ENCODE measurements around the gene ARCN1. TPM values are rescaled to one million over a fixed set of nuclear protein-coding genes. Genes with fewer than 3 reads are reported as not detected.
A peak's percentile ranks its signal among the peaks of the same experiment; 100 is the strongest.
"Not testable (repeated sequence)": the region's sequence is repeated elsewhere in the genome, so short reads cannot be mapped to it uniquely, and the experiment has no call there.

The ARCN1 gene
- total RNA-seq, 2 donors from 2014 or later, result 134 to 180 TPM

DNA sequence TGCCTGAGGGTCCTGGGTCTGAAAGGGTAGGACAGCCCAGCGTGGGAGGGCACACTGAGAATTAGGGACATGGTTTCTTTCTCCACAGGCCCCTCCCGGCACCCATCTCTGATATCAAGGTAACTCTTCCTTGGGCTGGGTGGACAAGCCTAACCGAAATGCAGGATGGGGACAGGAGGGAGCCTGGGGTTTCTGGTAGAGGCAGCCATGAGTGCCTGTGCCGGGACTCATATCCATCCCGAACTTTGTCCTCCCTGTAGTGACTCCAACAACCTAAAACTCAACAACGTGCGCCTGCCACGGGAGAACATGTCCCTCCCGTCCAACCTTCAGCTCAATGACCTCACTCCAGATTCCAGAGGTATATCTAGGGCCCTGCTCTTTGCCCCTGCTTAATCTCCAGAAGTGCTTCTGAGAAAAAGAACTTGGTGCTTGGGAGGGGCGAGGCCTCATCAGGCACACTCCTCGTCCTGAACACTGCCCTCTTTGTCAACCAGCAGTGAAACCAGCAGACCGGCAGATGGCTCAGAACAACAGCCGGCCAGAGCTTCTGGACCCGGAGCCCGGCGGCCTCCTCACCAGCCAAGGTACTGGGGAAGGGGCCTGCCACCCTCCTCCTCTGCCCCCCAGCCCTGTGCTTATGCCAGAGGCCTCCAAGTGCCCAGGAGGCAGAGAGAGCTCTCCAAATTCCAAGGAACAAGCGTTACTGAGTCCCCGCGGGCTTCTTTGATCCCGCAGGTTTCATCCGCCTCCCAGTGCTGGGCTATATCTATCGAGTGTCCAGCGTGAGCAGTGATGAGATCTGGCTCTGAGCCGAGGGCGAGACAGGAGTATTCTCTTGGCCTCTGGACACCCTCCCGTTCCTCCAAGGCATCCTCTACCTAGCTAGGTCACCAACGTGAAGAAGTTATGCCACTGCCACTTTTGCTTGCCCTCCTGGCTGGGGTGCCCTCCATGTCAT is 38.2 kb upstream of the ARCN1 start:
- ATAC-seq, result no peak
- peak overlapping the region in 1 of 2 donors; percentile 44 for H3K27ac Mint-ChIP-seq
- no peak for DNase-seq (ENCODE audit: low spot score in 2 of 2)
- H3K36me3 Mint-ChIP-seq, result peaks cover 0 to 7% of the 10 kb centered on the region in 2 donors
- no peaks in the 10 kb centered on the region for H3K9me3 Mint-ChIP-seq

DNA sequence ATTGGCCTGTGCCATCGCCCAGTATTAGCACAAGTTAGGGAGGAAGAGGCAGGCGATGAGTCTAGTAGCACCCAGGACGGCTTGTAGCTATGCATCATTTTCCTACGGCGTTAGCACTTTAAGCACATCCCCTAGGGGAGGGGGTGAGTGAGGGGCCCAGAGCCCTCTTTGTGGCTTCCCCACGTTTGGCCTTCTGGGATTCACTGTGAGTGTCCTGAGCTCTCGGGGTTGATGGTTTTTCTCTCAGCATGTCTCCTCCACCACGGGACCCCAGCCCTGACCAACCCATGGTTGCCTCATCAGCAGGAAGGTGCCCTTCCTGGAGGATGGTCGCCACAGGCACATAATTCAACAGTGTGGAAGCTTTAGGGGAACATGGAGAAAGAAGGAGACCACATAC is 36.9 kb upstream of the ARCN1 start:
- no peak for ATAC-seq
- no peak for DNase-seq (ENCODE audit: low spot score in 2 of 2)
- Mint-ChIP-seq H3K27ac (peak overlapping the region in 1 of 2 donors; percentile 19), H3K36me3 (no peaks in the 10 kb centered on the region), H3K9me3 (no peaks in the 10 kb centered on the region)

DNA sequence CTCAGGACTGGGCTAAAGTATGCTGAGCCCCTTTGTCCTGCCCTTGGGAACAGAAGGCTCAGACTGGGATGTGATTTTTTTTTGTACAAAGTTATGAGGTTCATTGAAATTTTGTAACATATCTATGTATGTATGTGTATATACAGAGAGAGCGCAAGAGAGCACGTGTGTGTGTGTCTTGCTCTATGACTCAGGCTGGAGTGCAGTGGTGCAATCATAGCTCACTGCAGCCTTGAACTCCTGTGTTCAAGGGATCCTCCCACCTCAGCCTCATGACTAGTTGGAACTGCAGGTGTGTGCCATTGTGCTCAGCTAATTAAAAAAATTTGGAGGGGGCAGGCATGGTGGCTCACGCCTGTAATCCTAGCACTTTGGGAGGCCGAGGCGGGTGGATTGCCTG is 35.5 kb upstream of the ARCN1 start:
- H3K9me3 Mint-ChIP-seq, result no peaks in the 10 kb centered on the region
- no peak for DNase-seq (ENCODE audit: low spot score in 2 of 2)
- H3K36me3 Mint-ChIP-seq, result no peaks in the 10 kb centered on the region
- no peak for ATAC-seq
- H3K27ac Mint-ChIP-seq, result no peak overlapping the region

DNA sequence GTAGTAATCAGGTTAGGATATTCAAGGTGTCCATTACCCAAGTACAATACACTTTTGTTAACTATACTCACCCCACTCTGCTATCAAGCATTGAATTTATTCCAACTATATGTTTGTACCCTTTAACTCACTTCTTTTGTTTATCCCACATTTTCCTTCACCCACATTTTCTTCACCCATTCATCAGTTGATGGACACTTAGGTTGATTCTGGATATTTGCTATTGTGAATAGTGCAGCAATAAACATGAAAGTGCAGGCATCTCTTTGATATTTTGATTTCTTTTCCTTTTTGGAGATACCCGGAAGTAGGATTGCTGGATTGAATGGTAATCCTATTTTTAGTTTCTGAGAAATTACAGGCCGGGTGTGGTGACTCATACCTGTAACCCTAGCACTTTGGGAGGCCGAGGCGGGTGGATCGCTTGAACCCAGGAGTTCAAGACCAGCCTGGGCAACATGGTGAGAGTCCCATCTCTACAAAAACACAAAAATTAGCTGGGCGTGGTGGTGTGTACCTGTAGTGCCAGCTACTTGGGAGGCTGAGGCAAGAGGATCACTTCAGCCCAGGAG is 34.7 kb upstream of the ARCN1 start:
- no peak for DNase-seq (ENCODE audit: low spot score in 2 of 2)
- no peak overlapping the region for H3K27ac Mint-ChIP-seq
- H3K9me3 Mint-ChIP-seq, result no peaks in the 10 kb centered on the region

DNA sequence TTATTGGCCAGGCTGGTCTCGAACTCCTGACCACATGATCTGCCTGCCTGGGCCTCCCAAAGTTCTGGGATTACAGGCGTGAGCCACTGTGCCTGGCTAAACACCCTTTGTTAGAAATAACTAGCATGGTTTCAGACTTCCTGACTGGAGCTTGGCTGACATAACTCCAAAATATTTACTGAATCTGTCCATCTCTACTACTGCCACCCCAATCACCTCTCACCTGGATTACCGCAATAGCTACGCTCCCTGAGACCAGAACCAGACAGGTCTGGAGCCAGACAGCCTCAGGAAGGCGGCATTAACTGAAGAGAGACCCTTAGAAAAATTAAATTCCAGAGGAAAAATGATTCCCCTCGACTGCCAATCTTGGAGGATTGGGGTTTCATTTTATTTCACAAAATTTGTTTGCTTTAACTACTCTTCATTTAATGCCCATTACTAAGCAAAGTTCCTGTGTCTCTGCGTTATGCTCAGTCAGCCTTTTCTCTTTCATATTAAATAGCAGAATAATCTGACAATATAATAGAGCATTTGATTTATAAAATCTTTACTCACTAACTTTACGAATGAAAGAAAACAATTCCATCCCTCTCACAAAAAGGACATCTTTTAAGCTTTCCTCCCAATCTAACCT is 28.1 kb upstream of the ARCN1 start:
- Mint-ChIP-seq H3K36me3 (no peaks in the 10 kb centered on the region), H3K9me3 (no peaks in the 10 kb centered on the region), H3K27ac (no peak overlapping the region)
- DNase-seq (ENCODE audit: low spot score in 2 of 2) (no peak), ATAC-seq (no peak)

More for the DNA sequence above, 34.7 kb upstream of the ARCN1 start:
- no peaks in the 10 kb centered on the region for H3K36me3 Mint-ChIP-seq
- ATAC-seq, result no peak

DNA sequence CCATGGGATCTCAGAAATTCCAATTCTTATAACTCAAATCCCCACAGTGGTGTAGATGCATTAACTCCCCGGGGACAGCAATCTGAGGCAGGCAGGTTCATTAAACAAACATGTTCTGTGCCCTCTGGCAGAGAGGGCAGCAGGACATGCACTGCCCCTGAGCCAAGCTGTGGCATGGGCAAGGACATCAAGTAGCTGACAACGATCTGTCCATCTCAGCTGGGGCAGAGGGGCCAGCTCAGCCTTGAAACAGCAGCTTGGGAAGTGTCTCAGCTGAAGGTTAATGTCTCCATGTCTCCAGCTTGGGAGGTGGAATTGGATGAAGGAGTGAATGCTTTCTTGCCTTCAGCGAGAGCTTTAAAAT is 27.6 kb upstream of the ARCN1 start:
- DNase-seq (ENCODE audit: low spot score in 2 of 2) (no peak), ATAC-seq (no peak)
- no peaks in the 10 kb centered on the region for H3K9me3 Mint-ChIP-seq
- H3K36me3 Mint-ChIP-seq, result no peaks in the 10 kb centered on the region
- peak overlapping the region in 1 of 2 donors; percentile 56 for H3K27ac Mint-ChIP-seq

DNA sequence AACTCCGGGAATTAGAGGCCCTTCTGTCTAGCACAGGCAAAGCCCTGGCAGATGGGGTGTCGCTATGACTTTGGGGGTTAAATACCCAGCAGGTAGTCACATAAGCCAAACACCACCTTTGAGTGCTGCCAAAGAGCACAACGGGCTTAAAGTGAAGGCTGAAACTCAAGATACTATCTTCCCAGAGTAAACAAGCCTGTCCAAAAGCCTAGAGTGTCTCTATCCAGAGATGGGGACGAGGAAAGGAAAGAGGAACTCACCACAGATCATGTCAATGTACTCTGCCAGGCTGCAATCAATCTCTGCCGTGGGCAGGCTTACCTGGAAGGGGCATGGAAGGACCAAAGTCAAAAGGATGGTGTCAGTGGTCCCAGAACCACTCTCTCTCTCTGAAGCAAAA is 26.7 kb upstream of the ARCN1 start:
- H3K27ac Mint-ChIP-seq, result peak overlapping the region in 1 of 2 donors; percentile 1
- ATAC-seq (no peak), DNase-seq (ENCODE audit: low spot score in 2 of 2) (no peak)
- no peaks in the 10 kb centered on the region for H3K9me3 Mint-ChIP-seq
- no peaks in the 10 kb centered on the region for H3K36me3 Mint-ChIP-seq

DNA sequence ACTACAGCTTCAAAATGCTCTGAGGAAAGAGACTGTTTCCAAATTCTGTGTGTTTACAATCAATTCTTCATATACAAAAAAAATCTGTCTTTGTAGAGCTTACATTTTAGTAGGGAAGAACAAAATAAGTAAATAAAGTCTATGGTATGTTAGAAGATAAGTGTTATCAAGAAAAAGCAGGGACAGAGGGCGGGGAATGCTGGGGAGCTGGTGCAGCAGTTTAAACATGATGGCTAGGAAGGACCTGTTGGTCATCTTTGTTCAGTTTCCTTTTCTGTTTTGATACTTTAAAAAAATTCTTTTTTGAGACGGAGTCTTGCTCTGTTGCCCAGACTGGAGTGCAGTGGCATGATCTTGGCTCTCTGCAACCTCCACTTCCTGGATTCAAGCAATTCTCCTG is 25.1 kb upstream of the ARCN1 start:
- H3K36me3 Mint-ChIP-seq, result no peaks in the 10 kb centered on the region
- DNase-seq (ENCODE audit: low spot score in 2 of 2) (no peak), ATAC-seq (no peak)
- peak overlapping the region in 1 of 2 donors; percentile 9 for H3K27ac Mint-ChIP-seq
- H3K9me3 Mint-ChIP-seq, result no peaks in the 10 kb centered on the region

DNA sequence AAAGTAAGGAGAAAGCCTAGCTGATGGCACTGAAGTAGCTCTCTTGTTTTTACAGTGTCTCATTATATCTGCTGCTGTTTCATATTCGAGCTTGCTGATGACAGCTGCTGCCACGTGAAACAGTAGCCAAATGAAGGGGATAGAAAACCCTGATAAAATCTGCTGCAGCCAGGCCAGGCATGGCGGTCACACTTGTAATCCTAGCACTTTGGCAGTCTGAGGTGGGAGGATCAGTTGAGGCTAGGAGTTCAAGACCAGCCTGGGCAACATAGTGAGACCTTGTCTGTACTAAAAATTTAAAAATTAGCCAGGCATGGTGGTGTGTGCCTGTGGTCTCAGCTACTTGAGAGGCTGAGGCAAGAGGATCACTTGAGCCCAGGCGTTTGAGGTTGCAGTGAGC is 19.9 kb upstream of the ARCN1 start:
- H3K27ac Mint-ChIP-seq, result peak overlapping the region in 1 of 2 donors; percentile 50
- peaks cover 0 to 6% of the 10 kb centered on the region in 2 donors for H3K36me3 Mint-ChIP-seq
- H3K9me3 Mint-ChIP-seq, result no peaks in the 10 kb centered on the region
- DNase-seq (ENCODE audit: low spot score in 2 of 2) (no peak), ATAC-seq (no peak)

DNA sequence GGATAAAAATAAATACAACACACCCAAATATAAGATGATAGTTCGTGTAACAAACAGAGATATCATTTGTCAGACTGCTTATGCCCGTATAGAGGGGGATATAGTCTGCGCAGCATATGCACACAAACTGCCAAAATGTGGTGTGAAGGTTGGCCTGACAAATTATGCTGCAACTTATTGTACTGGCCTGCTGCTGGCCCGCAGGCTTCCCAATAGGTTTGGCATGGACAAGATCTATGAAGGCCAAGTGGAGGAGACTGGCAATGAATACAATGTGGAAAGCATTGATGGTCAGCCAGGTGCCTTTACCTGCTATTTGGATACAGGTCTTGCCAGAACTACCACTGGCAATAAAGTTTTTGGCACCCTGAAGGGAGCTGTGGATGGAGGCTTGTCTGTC is 11.4 kb upstream of the ARCN1 start:
- no peak for DNase-seq (ENCODE audit: low spot score in 2 of 2)
- Mint-ChIP-seq H3K36me3 (peaks cover 0 to 6% of the 10 kb centered on the region in 2 donors), H3K27ac (no peak overlapping the region), H3K9me3 (no peaks in the 10 kb centered on the region)
- ATAC-seq, result no peak

DNA sequence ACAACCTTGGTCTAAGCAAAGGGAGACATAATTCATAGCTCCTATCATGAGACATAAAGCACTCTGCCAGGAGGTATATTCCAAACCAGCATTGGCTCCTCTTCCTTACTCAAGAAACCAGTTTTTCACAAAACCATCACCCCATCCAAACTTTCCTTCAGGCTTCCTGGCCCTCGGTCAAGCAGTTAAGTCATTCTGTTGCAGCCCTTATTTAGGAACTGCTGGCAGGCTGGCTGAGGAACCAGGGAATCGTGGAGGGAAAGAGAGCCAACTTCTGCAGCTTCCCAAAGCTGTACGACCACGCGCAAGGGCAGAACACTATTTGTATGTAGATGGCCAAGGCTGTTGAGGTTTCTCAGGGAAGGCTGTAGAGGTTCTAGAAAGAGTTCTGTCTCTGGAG is 7.2 kb upstream of the ARCN1 start:
- Mint-ChIP-seq H3K36me3 (no peaks in the 10 kb centered on the region), H3K27ac (peak overlapping the region in 1 of 2 donors; percentile 93), H3K9me3 (no peaks in the 10 kb centered on the region)
- no peak for ATAC-seq
- DNase-seq (ENCODE audit: low spot score in 2 of 2), result no peak

DNA sequence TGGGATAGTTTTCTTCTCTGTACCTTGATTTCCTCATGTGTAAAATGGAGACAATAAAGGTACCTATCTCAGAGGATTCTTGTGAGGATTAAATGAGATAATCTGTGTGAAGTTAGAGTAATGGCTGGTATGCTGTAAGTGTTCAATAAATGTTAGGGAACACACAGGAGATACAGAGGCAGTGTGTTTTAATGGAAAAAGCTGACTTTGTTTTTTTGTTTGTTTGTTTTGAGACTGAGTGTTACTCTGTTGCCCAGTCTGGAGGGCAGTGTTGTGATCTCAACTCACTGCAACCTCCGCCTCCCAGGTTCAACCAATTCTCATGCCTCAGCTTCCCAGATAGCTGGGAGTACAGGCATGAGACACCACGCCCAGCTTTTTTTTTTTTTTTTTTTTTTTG is 2.5 kb upstream of the ARCN1 start:
- Mint-ChIP-seq H3K9me3 (no peaks in the 10 kb centered on the region), H3K27ac (no peak overlapping the region), H3K36me3 (peaks cover 7 to 9% of the 10 kb centered on the region in 2 donors)
- DNase-seq (ENCODE audit: low spot score in 2 of 2), result no peak
- ATAC-seq, result no peak

DNA sequence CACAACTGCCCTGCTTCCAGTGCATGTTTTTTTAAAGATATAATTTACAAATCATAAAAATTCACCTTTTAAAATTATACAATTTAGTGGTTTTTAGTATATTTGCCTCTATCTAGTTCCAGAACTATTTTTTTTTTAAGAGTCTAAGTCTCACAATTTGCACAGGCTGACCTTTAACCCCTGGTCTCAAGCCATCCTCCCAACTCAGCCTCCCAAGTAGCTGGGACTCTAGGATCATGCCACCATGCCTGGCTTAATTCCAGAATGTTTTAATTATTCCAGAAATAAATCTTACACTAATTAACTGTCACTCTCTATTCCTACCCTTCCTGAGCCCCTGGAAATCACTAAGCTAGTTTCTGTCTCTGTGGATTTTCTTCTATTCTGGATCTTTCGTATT is 1.4 kb upstream of the ARCN1 start:
- ATAC-seq (no peak), DNase-seq (ENCODE audit: low spot score in 2 of 2) (no peak)
- peak overlapping the region in 1 of 2 donors; percentile 96 for H3K27ac Mint-ChIP-seq
- no peaks in the 10 kb centered on the region for H3K9me3 Mint-ChIP-seq
- peaks cover 7 to 14% of the 10 kb centered on the region in 2 donors for H3K36me3 Mint-ChIP-seq

DNA sequence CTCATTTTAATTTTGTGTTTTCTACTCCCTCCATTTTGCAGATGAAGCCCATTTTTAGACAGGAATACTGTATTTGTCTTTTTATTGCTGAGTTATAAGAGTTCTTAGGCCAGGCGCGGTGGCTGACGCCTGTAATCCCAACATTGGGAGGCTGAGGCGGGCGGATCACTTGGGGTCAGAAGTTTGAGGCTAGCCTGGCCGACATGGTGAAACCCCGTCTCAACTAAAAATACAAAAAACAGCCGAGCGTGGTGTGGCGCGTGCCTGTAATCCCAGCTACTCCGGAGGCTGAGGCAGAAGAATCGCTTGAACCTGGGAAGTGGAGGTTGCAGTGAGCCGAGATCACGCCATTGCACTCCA is 528 bp upstream of the ARCN1 start:
- H3K36me3 Mint-ChIP-seq, result peaks cover 7 to 14% of the 10 kb centered on the region in 2 donors
- ATAC-seq (peak in 1 of 2 donors; percentile 9), DNase-seq (ENCODE audit: low spot score in 2 of 2) (peak in 1 of 2 donors; percentile 28)
- not testable (repeated sequence) for H3K9me3 Mint-ChIP-seq
- peak overlapping the region; percentile 87 to 96 for H3K27ac Mint-ChIP-seq

DNA sequence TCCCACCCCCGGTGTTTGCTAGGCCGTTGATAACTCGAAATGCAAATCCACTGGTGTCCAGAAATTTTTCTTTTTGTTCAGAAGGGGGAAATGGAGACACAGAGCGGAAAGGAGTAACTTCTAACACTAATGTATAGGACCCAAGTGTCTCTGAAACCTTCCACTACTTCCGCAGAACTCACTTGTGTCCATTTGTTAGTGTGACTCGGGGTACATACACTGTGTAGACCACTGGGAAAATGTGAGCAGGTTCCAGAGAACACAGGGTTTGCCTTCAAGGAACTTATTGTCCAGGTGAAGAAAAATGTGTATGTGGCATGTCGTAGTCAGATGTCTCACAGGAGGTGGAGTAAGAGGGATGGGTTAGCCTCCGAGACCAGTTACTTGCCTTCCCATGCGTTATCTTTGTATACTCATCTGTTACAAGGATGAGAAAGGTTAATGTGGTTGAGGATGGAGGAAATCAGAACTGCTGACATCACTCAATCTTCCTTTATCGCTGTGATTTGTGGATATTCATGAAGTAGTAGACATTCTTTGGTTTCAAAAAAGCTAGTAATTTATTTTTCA is 857 bp downstream of the ARCN1 start:
- ATAC-seq, result peak; percentile 75 to 90
- no peaks in the 10 kb centered on the region for H3K9me3 Mint-ChIP-seq
- peak overlapping the region; percentile 87 to 96 for H3K27ac Mint-ChIP-seq
- H3K36me3 Mint-ChIP-seq, result peaks cover 7 to 14% of the 10 kb centered on the region in 2 donors
- peak in 1 of 2 donors; percentile 22 for DNase-seq (ENCODE audit: low spot score in 2 of 2)

DNA sequence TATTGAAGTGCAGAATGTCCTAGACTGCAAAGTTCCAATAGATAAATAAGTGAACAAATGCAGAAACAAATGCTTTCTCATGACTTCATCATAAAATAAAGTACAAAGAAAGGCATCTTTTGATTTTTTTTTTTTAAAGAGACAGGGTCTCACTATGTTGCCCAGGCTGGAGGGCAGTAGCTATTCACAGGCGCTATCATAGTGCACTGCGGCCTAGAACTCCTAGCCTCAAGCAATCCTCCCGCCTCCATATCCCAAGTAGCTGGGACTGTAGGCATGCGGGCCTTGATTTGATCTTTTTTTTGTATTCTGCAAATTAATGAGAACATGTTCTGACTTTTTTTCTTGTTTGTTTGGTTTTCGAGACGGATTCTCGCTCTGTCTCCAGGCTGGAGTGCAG is 2.4 kb downstream of the ARCN1 start:
- Mint-ChIP-seq H3K36me3 (peaks cover 7 to 14% of the 10 kb centered on the region in 2 donors), H3K27ac (peak overlapping the region in 1 of 2 donors; percentile 84), H3K9me3 (no peaks in the 10 kb centered on the region)
- DNase-seq (ENCODE audit: low spot score in 2 of 2) (no peak), ATAC-seq (no peak)

DNA sequence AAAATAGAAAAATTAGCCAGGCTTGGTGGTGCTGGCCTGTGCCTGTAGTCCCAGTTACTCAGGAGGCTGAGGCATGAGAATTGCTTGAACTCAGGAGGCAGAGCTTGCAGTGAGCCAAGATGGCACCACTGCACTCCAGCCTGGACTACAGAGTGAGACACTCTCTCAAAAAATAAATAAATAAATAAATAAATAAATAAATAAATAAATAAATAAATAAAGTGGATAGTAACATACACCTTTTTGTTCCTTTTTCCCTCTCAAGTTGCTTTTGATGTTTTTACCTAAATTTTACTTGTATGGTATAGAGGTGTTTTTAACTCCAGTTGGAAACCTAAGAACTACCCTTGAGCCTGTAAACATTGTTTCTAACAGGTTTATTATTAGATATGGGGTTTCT is 5.8 kb downstream of the ARCN1 start:
- DNase-seq (ENCODE audit: low spot score in 2 of 2); ATAC-seq; H3K9me3 Mint-ChIP-seq; H3K27ac Mint-ChIP-seq: not testable (repeated sequence)
- H3K36me3 Mint-ChIP-seq, result peaks cover 4 to 12% of the 10 kb centered on the region in 2 donors

Data from activated naive CD4-positive, alpha-beta T cell treated with anti-CD3 and anti-CD28 coated beads, Interleukin-2, amount 50 U/mL, for 72 hours (primary cell).